ENCODE data around the gene SLC35F4.

GRCh38 chr14:57771801-57772200 lies 94.1 kb downstream of the SLC35F4 start:
- TF ChIP-seq CTCF (IDR thresholded peaks at IDR 0.05; ENCODE audit: low read depth, low read length) = no peak
- TF ChIP-seq POLR2A (IDR thresholded peaks at IDR 0.05; ENCODE audit: extremely low read depth, insufficient read length) = no peak

All from NB4 (cell line).